Keratinocyte (primary cell): ENCODE data around the gene FHIT. TPM values are rescaled to one million over a fixed set of nuclear protein-coding genes. Genes with fewer than 3 reads are reported as not detected.

Experiments used
- DNase-seq: peaks from one replicate; pipeline ENCODE4 v3.0.0-alpha.2; 2011; ENCODE audit warnings: low read depth, missing footprints, low spot score
- FAIRE-seq: peaks from 2 replicates; lab custom pipeline; 2011; peaks lifted over from hg19 to GRCh38; lab: Jason Lieb, UNC
- H2AFZ ChIP-seq: 2 replicates; pipeline ENCODE4 v1.6.0; 2012; ENCODE audit warnings: low read length, control low read depth, inconsistent platforms; ENCODE audit not compliant: control insufficient read depth
- H3K27ac ChIP-seq: 2 replicates; pipeline ENCODE4 v1.5.1; 2011; ENCODE audit warnings: low read length; ENCODE audit not compliant: control insufficient read depth, insufficient read depth
- H3K27me3 ChIP-seq: 3 replicates; pipeline ENCODE4 v1.6.0; 2011; ENCODE audit warnings: low read length; ENCODE audit not compliant: control insufficient read depth, insufficient read depth; ENCODE audit errors: extremely low read depth
- H3K36me3 ChIP-seq, 2 experiments: 2 replicates in 1 of 2; 3 replicates in 1 of 2; pipeline ENCODE4 v1.5.1; 2011; ENCODE audit warnings: low read length in 2 of 2, mild to moderate bottlenecking in 1 of 2; ENCODE audit not compliant: control insufficient read depth in 2 of 2, insufficient read depth in 2 of 2; ENCODE audit errors: extremely low read depth in 1 of 2
- H3K4me1 ChIP-seq: 3 replicates; pipeline ENCODE4 v1.5.1; 2011; ENCODE audit warnings: low read length; ENCODE audit not compliant: control insufficient read depth, insufficient read depth; ENCODE audit errors: extremely low read depth
- H3K4me2 ChIP-seq: 3 replicates; pipeline ENCODE4 v1.6.0; 2011; ENCODE audit warnings: low read depth, low read length; ENCODE audit not compliant: control insufficient read depth, insufficient read depth; ENCODE audit errors: extremely low read depth
- H3K4me3 ChIP-seq, 3 experiments: fragments of 200-600 bp in 1 of 3; sonication (generic) in 1 of 3; 2 replicates in 2 of 3; 3 replicates in 1 of 3; pipeline ENCODE4 v1.5.1; 2011 to 2016; ENCODE audit warnings: low read length in 3 of 3, mild to moderate bottlenecking in 3 of 3, control low read depth in 2 of 3, inconsistent platforms in 1 of 3, low read depth in 1 of 3, mixed read lengths in 1 of 3, mixed run types in 1 of 3, moderate library complexity in 1 of 3; ENCODE audit not compliant: control insufficient read depth in 2 of 3, insufficient read depth in 2 of 3; ENCODE audit errors: extremely low read depth in 1 of 3
- H3K79me2 ChIP-seq: 2 replicates; pipeline ENCODE4 v1.6.0; 2012; ENCODE audit warnings: low read length; ENCODE audit not compliant: control insufficient read depth, insufficient read depth
- H3K9ac ChIP-seq: 3 replicates; pipeline ENCODE4 v1.6.0; 2011; ENCODE audit warnings: low read length; ENCODE audit not compliant: control insufficient read depth, insufficient read depth; ENCODE audit errors: extremely low read depth
- H3K9me1 ChIP-seq: 3 replicates; pipeline ENCODE4 v1.6.0; 2011; ENCODE audit warnings: low read length; ENCODE audit not compliant: control insufficient read depth, insufficient read depth; ENCODE audit errors: extremely low read depth
- H3K9me3 ChIP-seq: 2 replicates; pipeline ENCODE4 v1.5.1; 2012; ENCODE audit warnings: low read depth, low read length; ENCODE audit not compliant: control insufficient read depth
- H4K20me1 ChIP-seq: 3 replicates; pipeline ENCODE4 v1.6.0; 2011; ENCODE audit warnings: low read length; ENCODE audit not compliant: control insufficient read depth, insufficient read depth; ENCODE audit errors: extremely low read depth
- EZH2 ChIP-seq: IDR thresholded peaks from one replicate; pipeline ENCODE4 v1.6.1; 2012; ENCODE audit warnings: inconsistent platforms, mild to moderate bottlenecking, low read length, moderate library complexity
- dilution Hi-C: fragments of 300-500 bp; cut with MboI; formaldehyde crosslinking; loops from one replicate; pipeline ENCODE4 v1.7.0; 2020; ENCODE audit warnings: low sequenced_read_pairs; ENCODE audit not compliant: extremely low pct_ligation_motif_present
- polyA plus RNA-seq, 5 experiments: library from polyadenylated mRNA; depleted of rRNA in 3 of 5; stranded (reverse) in 3 of 5; stranded (forward) in 1 of 5; unstranded in 1 of 5; fragments of >200 nt; gene quantifications; 1 replicate in 1 of 5; 2 replicates in 3 of 5; 3 replicates in 1 of 5; pipeline versions ENCODE4 v1.2.1 to v1.2.3, GENCODE V29; 2011 to 2012; ENCODE audit warnings: missing spikeins in 2 of 5, low read depth in 1 of 5, low replicate concordance in 1 of 5
- TF ChIP-seq, protein P1 (sequence below), 3 experiments: IDR thresholded peaks in 1 of 3; conservative IDR thresholded peaks in 1 of 3; optimal IDR thresholded peaks in 1 of 3; 2 replicates in 2 of 3; 3 replicates in 1 of 3; pipeline versions ENCODE3 to v1.5.1; 2011; ENCODE audit warnings: low read length in 3 of 3, mild to moderate bottlenecking in 3 of 3, moderate library complexity in 2 of 3, control low read depth in 1 of 3, inconsistent platforms in 1 of 3; ENCODE audit not compliant: insufficient read depth in 2 of 3; ENCODE audit errors: extremely low read depth in 1 of 3

FHIT gene
- polyA plus RNA-seq, 1 donor (not counting 4 experiments of a cell fraction or from before 2014, with no cell fraction given): 2.2 TPM

GRCh38 chr3:61177450-61177849, 73.8 kb downstream of the FHIT start:
- H4K20me1 ChIP-seq: no peaks in the 10 kb centered on the region
- TF ChIP-seq, protein P1, sequence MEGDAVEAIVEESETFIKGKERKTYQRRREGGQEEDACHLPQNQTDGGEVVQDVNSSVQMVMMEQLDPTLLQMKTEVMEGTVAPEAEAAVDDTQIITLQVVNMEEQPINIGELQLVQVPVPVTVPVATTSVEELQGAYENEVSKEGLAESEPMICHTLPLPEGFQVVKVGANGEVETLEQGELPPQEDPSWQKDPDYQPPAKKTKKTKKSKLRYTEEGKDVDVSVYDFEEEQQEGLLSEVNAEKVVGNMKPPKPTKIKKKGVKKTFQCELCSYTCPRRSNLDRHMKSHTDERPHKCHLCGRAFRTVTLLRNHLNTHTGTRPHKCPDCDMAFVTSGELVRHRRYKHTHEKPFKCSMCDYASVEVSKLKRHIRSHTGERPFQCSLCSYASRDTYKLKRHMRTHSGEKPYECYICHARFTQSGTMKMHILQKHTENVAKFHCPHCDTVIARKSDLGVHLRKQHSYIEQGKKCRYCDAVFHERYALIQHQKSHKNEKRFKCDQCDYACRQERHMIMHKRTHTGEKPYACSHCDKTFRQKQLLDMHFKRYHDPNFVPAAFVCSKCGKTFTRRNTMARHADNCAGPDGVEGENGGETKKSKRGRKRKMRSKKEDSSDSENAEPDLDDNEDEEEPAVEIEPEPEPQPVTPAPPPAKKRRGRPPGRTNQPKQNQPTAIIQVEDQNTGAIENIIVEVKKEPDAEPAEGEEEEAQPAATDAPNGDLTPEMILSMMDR (optimal IDR thresholded peaks at IDR 0.05 in 1 of 3, IDR thresholded peaks at IDR 0.05 in 1 of 3, conservative IDR thresholded peaks at IDR 0.05 in 1 of 3; ENCODE audit: extremely low read depth in 1 of 3, insufficient read depth in 2 of 3, low read length in 3 of 3): no peak
- TF ChIP-seq EZH2: no peak
- no peaks in the 10 kb centered on the region for H3K9me1 ChIP-seq
- no peak overlapping the region for H3K4me2 ChIP-seq
- dilution Hi-C loops: no loop called here
- no peaks in the 10 kb centered on the region for H3K9me3 ChIP-seq
- no peak overlapping the region for H3K9ac ChIP-seq
- no peaks in the 10 kb centered on the region for H3K27me3 ChIP-seq
- H3K27ac ChIP-seq: no peak overlapping the region
- no peak overlapping the region for H2AFZ ChIP-seq
- peaks cover 10% of the 10 kb centered on the region for H3K4me1 ChIP-seq
- no peak overlapping the region for H3K4me3 ChIP-seq
- FAIRE-seq (no peak), DNase-seq (no peak)
- no peaks in the 10 kb centered on the region for H3K36me3 ChIP-seq
- no peaks in the 10 kb centered on the region for H3K79me2 ChIP-seq

GRCh38 chr3:61173676-61174075, 77.6 kb downstream of the FHIT start:
- H3K9me3 ChIP-seq: no peaks in the 10 kb centered on the region
- dilution Hi-C loops: no loop called here
- no peak overlapping the region for H3K27ac ChIP-seq
- no peak overlapping the region for H3K4me2 ChIP-seq
- TF ChIP-seq, protein P1 (optimal IDR thresholded peaks at IDR 0.05 in 1 of 3, IDR thresholded peaks at IDR 0.05 in 1 of 3, conservative IDR thresholded peaks at IDR 0.05 in 1 of 3; ENCODE audit: extremely low read depth in 1 of 3, insufficient read depth in 2 of 3, low read length in 3 of 3): no peak
- TF ChIP-seq EZH2: no peak
- no peaks in the 10 kb centered on the region for H4K20me1 ChIP-seq
- H3K27me3 ChIP-seq: no peaks in the 10 kb centered on the region
- no peak overlapping the region for H3K9ac ChIP-seq
- no peaks in the 10 kb centered on the region for H3K9me1 ChIP-seq
- H3K4me1 ChIP-seq: no peaks in the 10 kb centered on the region
- no peak overlapping the region for H3K4me3 ChIP-seq
- DNase-seq: no peak
- H3K79me2 ChIP-seq: no peaks in the 10 kb centered on the region
- no peak overlapping the region for H2AFZ ChIP-seq
- FAIRE-seq: no peak
- H3K36me3 ChIP-seq: no peaks in the 10 kb centered on the region
